GM18502 (cell line): ENCODE results near the gene RABEP2.
"Not testable (repeated sequence)": the region's sequence is repeated elsewhere in the genome, so short reads cannot be mapped to it uniquely, and the experiment has no call there.

Experiments used
- ATAC-seq: cut with Tn5 transposase; IDR thresholded peaks from one replicate; pipeline ENCODE4 v1.9.1; 2021; ENCODE audit warnings: mild to moderate bottlenecking; ENCODE audit not compliant: unreplicated experiment, poor library complexity

Gene RABEP2, protein sequence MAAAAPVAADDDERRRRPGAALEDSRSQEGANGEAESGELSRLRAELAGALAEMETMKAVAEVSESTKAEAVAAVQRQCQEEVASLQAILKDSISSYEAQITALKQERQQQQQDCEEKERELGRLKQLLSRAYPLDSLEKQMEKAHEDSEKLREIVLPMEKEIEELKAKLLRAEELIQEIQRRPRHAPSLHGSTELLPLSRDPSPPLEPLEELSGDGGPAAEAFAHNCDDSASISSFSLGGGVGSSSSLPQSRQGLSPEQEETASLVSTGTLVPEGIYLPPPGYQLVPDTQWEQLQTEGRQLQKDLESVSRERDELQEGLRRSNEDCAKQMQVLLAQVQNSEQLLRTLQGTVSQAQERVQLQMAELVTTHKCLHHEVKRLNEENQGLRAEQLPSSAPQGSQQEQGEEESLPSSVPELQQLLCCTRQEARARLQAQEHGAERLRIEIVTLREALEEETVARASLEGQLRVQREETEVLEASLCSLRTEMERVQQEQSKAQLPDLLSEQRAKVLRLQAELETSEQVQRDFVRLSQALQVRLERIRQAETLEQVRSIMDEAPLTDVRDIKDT

DNA sequence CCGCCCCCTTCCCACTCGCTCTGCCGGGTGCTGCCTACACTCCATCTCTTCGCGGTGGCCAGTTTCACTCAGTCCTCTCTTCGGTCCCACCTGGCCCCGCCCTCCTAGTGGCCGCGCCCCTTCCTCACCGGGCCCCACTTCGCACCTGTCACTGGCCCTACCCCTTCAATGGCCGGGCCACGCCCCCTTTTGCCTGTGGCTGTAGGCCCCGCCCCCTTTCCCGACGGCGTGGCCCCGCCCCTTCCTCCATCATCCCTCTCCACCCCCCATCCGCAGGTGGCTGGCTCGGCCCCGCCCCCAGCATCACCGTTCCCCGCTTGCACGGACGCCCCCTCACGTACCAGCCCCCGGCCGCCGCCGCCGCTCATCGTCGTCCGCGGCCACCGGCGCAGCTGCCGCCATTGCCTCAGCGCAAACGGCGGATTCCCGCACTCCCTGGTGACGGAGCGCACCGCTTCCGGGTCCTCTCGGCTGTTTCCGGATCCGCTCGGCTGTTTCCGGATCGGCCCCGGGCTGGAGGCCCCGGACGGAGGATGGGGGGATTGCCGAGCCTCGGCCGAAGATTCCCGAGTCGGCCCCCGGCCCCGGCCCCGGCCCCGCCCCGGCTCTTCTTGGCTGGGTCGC lies at the start of gene RABEP2:
TSS of gene RABEP2 (minus strand) at position 477 of the 624 bp plus-strand sequence. CDS start at position 402, 75 bp downstream.
- peak; percentile 71 for ATAC-seq

DNA sequence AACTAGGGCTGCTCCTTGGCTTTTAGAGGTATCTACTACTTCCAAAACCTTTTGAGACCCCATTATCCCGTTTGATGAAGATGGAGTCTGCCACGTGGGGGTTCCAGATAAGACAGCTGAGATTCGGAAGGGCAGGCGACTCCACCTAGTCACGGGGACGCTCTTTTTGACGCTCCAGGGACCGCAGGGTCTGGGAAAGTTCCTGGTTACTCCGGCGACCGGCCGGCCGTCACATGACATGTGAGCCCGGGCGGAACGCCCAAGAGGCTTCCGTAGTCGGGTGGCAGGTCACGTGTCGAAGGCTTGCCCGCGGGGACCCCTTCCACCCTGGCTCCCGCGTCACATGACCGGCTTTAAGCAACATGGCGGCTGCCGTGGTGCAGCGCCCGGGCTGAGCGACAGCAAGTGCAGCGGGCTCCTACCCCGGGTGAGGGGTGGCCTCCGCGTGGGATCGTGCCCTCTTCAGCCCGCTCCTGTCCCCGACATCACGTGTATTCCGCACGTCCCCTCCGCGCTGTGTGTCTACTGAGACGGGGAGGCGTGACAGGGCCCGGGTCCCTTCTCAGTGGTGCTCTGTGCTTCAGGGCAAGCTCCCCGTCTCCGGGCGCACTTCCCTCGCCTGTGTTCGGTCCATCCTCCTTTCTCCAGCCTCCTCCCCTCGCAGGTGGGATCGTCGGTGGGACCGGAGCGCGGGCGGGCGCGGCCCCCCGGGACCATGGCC lies 49.6 kb upstream of the RABEP2 start, which contains the start of gene SPNS1:
TSS of gene SPNS1 (plus strand) at position 342 of the 721 bp plus-strand sequence. CDS start at position 716, 374 bp downstream.
- ATAC-seq = peak; percentile 80

DNA sequence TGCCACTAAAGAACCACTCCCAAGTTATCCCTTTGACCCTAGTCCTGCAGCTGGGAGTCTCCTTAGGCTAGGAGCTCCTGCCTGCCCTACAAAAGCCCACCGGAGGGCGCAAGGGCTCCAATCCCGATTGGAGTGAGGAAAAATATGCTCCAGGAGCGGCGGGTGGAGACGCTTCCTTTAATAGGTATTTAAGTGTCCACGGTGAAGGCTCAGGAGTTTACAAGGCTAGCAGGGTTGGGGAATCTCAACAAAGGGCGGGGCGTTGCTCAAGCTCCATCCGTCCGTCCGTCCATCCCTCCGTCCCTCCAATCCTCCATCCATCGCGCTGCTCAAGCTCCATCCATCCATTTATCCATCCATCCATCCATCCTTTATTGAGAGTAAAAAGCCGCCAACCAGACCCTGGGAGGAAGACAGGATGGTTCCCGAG lies 49.0 kb upstream of the RABEP2 start:
- ATAC-seq = peak; percentile 20

DNA sequence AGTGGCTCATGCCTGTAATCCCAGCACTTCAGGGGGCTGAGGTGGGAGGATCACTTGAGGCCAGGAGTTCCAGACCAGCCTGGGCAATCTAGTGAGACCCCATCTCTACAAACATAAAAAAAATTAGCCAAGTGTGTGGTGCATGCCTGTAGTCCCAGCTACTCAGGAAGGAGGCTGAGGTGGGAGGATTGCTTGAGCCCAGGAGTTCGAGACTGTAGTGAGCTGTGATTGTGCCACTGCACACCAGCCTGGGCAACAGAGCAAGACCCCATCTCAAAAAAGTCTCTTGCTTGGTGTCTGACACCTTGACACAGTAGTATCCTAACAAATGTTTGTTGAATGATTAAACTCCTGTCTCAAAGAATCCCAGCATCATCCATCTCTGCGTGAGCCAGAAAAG lies 44.7 kb upstream of the RABEP2 start:
- not testable (repeated sequence) for ATAC-seq

DNA sequence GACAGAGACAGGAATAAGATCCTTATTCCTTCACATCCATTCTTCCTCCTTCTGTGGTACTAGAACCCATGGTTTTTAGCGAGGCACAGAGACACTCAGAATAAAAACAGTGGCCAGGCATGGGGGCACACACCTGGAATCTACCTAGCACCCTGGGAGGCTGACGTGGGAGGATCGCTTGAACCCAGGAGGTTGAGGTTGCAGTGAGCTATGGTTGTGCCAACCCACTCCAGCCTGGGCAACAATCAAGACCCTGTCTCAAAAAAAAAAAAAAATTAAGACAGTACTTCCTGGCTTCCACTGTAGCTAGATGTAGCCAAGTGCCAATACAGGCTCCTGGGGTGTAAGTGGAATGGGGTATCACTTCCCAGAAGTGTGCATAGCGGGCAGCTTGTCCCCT lies 42.1 kb upstream of the RABEP2 start:
- ATAC-seq = no peak

DNA sequence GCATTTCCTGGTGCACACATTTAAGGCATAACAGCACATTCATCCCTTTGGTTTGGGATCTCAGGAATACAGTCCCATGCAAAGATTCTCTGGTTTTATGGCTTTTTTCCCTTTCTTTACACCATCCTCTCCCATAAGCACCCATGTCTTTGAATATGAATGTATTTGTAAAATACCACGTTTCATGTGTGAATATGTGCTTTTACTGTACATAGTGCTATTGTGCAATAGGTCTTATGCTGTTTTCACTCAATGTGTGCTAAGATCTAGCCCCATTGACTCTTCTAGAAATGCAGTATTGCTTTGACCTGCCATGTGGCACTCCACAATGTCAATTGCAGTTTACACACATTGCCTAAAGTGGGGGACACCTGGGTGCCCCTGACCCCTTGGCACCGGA lies 39.5 kb upstream of the RABEP2 start:
- no peak for ATAC-seq

DNA sequence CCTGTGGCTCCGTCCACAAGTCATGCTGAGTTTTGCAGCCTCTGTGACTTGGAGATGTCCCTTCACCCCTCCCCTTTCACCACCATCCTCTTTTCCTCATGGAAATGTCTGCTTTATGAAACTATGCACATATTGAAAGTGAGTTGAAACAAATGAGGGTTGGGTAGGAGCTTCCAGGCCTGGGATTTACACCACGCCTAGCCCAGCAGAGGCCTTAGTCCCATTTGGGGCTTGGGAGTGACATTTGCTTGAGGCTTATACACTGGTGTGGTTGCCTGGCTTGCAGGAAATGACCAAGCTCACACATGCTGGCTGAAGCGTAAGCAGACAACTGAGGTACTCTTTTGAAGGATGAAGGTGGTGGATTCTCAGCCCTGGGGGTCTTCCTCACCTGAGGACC lies 39.0 kb upstream of the RABEP2 start:
- no peak for ATAC-seq

DNA sequence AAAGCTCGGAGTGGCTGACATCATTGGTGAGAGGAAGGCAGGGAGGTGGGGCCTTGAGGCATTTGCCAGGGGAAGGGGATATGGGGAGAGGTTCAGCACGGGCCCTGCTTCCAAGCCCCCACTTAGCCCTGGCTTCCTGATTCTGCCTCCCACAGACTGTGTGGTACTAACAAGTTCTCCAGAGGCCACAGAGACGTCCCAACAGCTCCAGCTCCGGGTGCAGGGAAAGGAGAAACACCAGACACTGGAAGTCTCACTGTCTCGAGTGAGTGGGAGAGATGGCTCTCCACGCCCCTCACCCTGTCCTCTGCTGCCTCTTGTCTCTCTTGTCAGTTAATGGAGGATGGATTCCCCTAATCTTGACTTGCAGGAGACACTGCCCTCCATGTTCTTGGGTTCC lies 33.8 kb upstream of the RABEP2 start:
- ATAC-seq = no peak

DNA sequence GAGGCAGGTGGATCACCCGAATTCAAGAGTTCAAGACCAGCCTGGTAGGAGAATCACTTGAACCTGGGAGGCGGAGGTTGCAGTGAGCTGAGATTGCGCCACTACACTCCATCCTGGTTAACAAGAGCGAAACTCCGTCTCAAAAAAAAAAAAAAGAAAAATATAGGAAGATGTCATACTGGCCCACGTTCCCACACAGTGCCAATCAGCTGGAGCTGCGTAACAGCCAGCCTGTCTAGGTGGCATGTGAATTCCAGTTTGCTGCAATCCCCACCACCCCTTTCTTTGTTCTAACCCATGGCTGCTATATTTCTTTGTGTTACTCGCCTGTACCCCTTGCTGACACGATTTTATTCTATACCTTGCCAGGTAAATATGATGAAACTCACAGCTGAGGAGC lies 33.2 kb upstream of the RABEP2 start:
- ATAC-seq = no peak

DNA sequence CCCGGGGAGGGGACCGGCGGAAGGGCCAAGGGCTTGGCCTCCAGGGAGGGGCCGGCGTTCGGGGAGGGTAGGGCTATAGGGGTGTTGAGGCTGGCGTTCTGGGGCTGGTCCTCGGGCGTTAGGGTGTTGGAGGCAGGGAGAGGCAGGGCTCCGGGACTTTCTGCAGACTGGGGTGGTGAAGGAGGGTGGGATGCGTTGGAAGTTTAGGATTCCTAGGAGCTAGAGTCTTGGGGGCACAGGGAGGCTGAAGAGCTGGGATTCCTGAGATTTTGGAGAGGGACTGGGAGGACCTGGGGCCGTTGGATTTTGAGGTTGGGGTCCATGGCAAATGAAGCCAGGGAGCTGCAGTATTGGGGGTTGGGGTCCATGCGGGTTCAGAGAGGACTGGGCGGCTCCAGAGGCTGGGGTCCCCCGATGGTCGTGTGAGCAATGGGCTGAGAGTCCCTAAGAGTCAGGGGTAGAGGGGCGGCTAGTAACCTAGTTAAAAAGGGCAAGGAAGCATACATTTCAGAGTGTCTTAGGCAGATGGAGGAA lies 26.4 kb upstream of the RABEP2 start:
- peak; percentile 26 for ATAC-seq

DNA sequence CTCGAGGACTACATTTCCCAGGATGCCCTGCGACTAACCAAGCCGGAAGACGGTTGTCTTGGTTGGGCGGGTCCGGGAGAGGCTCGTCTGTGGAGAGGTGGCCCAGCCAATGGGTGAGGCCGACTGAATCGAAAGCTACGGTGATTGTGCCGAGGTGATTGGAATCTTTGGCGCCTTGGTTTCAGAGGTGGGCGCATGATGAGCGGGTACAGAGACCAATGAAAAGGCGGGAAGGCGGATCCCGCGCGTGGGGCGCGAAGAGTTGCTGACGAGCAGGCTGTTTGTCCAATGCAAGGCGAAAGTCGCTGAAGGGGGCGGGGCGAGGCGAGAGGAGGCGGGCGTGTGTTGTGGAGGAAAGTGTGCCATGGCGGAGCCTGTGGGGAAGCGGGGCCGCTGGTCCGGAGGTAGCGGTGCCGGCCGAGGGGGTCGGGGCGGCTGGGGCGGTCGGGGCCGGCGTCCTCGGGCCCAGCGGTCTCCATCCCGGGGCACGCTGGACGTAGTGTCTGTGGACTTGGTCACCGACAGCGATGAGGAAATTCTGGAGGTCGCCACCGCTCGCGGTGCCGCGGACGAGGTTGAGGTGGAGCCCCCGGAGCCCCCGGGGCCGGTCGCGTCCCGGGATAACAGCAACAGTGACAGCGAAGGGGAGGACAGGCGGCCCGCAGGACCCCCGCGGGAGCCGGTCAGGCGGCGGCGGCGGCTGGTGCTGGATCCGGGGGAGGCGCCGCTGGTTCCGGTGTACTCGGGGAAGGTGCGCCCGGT lies 25.8 kb upstream of the RABEP2 start, which contains the start of gene NFATC2IP:
TSS of gene NFATC2IP (plus strand) at position 290 of the 762 bp plus-strand sequence. CDS start at position 365, 75 bp downstream.
- ATAC-seq = peak; percentile 96

DNA sequence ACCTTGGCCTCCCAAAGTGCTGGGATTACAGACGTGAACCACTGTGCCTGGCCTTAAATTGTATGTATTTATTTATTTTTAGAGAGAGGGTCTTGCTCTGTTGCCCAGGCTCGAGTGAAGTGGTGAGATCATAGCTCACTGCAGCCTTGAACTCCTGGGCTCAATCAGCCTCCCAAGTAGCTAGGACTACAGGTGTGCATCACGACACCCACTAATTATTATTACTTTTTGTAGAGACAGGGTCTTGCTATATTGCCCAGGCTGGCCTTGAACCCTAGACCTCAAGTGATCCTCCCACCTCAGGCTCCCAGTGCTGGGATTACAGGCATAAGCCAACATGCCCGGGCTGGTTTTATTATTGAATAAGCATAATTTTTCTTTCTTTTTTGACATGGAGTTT lies 21.6 kb upstream of the RABEP2 start:
- no peak for ATAC-seq

DNA sequence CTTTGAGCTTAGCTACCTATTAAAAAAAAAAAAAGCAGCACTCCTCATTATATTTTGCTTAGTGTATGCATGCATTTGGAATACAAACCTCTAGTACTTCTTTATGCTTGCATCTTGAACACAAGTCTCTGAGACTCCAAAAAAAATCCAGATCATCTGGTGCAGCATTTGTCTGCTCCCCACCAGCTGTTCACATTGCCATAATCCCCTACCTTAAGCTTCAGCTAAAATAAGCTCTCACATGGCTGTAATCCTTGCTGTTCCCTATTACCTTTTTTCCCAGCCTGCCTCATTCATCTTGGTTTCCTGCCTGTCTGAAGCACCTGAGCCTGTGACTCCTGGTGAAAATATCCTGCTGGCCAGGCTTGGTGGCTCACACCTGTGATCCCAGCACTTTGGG lies 18.2 kb upstream of the RABEP2 start:
- ATAC-seq = no peak

DNA sequence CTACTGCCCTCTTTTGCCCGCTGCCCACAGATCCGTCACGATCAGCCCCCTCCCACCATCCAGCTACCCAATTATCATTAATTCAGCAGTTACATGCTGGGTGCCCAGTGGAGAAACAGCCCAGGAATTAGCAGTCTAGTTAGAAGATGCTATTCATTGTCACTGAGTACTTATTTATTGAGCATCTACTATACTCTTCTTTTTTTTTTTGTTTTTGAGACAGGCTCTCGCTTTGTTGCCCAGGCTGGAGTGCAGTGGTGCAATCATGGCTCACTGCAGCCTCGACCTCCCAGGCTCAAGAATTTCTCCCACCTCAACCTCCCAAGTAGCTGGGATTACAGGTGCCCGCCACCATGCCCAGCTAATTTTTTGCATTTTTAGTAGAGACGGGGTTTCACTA lies 14.8 kb upstream of the RABEP2 start:
- ATAC-seq = not testable (repeated sequence)

DNA sequence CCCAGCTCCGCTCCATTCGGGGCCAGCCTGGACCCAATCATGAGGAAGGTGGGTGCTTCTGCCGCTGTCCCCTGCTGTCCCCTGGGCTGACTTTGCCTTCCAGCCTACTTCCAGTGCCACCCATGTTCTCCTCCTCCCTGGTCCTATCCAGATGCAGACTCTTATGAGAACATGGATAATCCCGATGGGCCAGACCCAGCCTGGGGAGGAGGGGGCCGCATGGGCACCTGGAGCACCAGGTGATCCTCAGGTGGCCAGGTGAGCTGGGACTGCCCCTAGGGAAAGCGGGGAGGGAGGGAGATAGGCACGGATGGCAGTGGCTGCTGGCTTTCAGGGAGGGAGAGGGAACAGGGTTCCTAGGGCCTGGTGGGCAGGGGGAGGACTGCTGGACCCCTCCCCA lies 13.7 kb upstream of the RABEP2 start:
- ATAC-seq = no peak

DNA sequence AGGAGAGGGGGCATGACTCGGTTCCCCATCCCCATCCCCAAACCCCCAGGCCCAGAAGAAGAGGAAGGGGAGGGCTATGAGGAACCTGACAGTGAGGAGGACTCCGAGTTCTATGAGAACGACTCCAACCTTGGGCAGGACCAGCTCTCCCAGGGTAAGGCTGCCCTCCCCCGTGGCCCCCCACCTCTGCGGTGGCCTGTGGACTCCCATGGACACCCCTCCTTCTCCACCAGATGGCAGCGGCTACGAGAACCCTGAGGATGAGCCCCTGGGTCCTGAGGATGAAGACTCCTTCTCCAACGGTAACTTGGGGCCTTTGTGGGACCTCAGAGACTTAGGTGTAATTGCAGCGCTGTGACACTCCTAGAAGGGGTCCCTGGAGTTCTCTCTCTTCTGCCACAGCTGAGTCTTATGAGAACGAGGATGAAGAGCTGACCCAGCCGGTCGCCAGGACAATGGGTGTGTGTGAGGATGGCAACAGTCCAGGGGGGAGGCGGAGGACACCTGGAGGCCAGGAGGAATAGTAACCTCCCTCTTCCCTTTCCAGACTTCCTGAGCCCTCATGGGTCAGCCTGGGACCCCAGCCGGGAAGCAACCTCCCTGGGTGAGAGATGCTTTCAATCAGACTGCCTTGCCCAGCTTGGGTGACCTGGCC lies 12.3 kb upstream of the RABEP2 start:
- no peak for ATAC-seq

DNA sequence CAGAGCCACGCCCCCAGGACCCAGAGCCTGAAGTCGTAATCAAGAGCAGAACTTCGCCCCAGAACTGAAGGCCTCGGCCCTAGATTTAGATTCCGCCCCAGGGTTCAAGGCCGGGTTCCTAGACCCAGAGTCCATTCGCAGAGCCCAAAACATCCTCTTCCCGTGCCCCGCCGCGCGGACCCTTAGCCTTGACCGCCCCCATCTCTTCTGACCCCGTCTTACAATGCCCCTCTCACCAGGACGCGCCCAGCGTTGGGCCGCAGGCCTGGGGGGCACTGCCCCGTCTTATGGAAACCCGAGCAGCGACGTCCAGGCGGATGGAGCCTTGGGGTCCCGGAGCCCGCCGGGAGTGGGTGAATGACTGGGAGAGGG lies 11.7 kb upstream of the RABEP2 start:
- no peak for ATAC-seq

DNA sequence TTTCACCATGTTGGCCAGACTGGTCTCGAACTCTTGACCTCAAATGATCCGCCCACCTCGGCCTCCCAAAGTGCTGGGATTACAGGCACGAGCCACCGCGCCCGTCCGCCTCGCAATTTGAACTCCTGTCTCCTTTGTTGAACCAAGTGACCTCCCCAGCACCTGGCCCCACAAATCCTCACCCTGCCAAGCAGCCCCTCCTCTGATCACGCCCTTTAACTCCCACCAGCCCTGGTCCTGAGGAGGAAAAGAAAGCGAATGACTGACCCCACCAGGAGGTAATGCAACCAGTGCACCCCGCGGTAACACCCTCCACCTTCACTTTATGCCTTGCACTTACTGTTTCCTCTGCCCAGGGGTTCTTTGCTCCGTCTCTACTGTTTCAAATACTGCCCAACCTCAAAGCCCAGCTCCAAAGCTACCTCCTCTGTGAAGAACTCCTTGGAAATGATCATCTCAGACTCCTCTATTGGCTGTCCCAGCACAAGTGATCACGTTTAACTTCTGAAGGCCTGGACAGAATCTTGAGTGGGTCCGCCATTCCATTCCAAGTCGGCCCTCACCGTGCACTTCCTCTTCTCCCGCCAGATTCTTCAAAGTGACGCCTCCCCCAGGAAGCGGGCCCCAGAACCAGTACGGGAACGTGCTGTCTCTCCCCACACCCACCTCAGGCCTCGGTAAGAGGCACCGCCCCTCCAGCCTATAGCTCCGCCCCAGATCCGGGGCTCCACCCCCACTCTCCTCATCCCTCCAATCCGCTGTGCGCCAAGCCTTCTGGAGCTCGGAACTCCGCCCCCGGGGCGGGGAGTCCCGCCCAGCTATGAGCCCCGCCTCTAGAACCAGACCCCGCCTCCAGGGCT lies 11.1 kb upstream of the RABEP2 start:
- no peak for ATAC-seq
